Measurements from ENCODE around the gene YOD1. TPM values are rescaled to one million over a fixed set of nuclear protein-coding genes. Genes with fewer than 3 reads are reported as not detected.

YOD1 gene
- total RNA-seq, 1 donor from 2014 or later, result 10.8 TPM

GRCh38 chr1:207069858-207070506, 19.0 kb upstream of the YOD1 start:
- intact Hi-C loops (cut with micrococcal nuclease), result no loop called here
- Mint-ChIP-seq H3K4me3 (no peak overlapping the region), H3K36me3 (ENCODE audit: low read depth) (peaks cover 61% of the 10 kb centered on the region), H3K27me3 (no peaks in the 10 kb centered on the region), H3K27ac (no peak overlapping the region), H3K4me1 (peaks cover 22% of the 10 kb centered on the region), H3K9me3 (no peaks in the 10 kb centered on the region)
- ChIA-PET CTCF (interaction anchor here (0.7 to 2.9 kb wide), 2 partner anchors 15 to 336 kb away, joined by 3 to 9 read pairs; no protein-coding TSS in a partner anchor), POLR2A (no interaction called here)
- ATAC-seq (ENCODE audit: low read depth), result peak; percentile 45
- no peak for DNase-seq
- TF ChIP-seq CTCF (IDR thresholded peaks at IDR 0.05), result no peak

- intact Hi-C loops (cut with micrococcal nuclease), result no loop called here
- peaks cover 64% of the 10 kb centered on the region for H3K36me3 Mint-ChIP-seq (ENCODE audit: low read depth)
- no peaks in the 10 kb centered on the region for H3K9me3 Mint-ChIP-seq
- no peaks in the 10 kb centered on the region for H3K27me3 Mint-ChIP-seq
- H3K27ac Mint-ChIP-seq, result peak overlapping the region; percentile 27
- CTCF ChIA-PET, result interaction anchor here (0.9 to 2.9 kb wide), 3 partner anchors 10 to 337 kb away, joined by 3 to 9 read pairs (median 3); no protein-coding TSS in a partner anchor
- DNase-seq (no peak), ATAC-seq (ENCODE audit: low read depth) (no peak)
- TF ChIP-seq CTCF (IDR thresholded peaks at IDR 0.05), result no peak
- peaks cover 22% of the 10 kb centered on the region for H3K4me1 Mint-ChIP-seq
- POLR2A ChIA-PET, result no interaction called here
- H3K4me3 Mint-ChIP-seq, result no peak overlapping the region
Observed at GRCh38 chr1:207069061-207069460, 18.1 kb upstream of the YOD1 start.

- H3K27ac Mint-ChIP-seq, result no peak overlapping the region
- H3K4me3 Mint-ChIP-seq, result no peak overlapping the region
- no peak for ATAC-seq (ENCODE audit: low read depth)
- ChIA-PET CTCF (interaction anchor here (1.6 kb wide), 1 partner anchor 17 kb away, joined by 3 read pairs; no protein-coding TSS in a partner anchor), POLR2A (no interaction called here)
- no peaks in the 10 kb centered on the region for H3K27me3 Mint-ChIP-seq
- no peak for TF ChIP-seq CTCF (IDR thresholded peaks at IDR 0.05)
- peaks cover 71% of the 10 kb centered on the region for H3K36me3 Mint-ChIP-seq (ENCODE audit: low read depth)
- no peak for DNase-seq
- H3K4me1 Mint-ChIP-seq, result peaks cover 22% of the 10 kb centered on the region
- intact Hi-C loops (cut with micrococcal nuclease), result no loop called here
- H3K9me3 Mint-ChIP-seq, result no peaks in the 10 kb centered on the region
Observed at GRCh38 chr1:207067665-207068064, 16.7 kb upstream of the YOD1 start.

- intact Hi-C loops (cut with micrococcal nuclease), result no loop called here
- no peak for TF ChIP-seq CTCF (IDR thresholded peaks at IDR 0.05)
- H3K27ac Mint-ChIP-seq, result no peak overlapping the region
- no peaks in the 10 kb centered on the region for H3K9me3 Mint-ChIP-seq
- DNase-seq (no peak), ATAC-seq (ENCODE audit: low read depth) (no peak)
- CTCF ChIA-PET, result no interaction called here
- H3K4me3 Mint-ChIP-seq, result no peak overlapping the region
- peaks cover 22% of the 10 kb centered on the region for H3K4me1 Mint-ChIP-seq
- POLR2A ChIA-PET, result no interaction called here
- no peaks in the 10 kb centered on the region for H3K27me3 Mint-ChIP-seq
- peaks cover 71% of the 10 kb centered on the region for H3K36me3 Mint-ChIP-seq (ENCODE audit: low read depth)
Observed at GRCh38 chr1:207067185-207067584, 16.2 kb upstream of the YOD1 start.

- POLR2A ChIA-PET, result interaction anchor here (0.7 kb wide), 1 partner anchor 8 kb away, joined by 3 read pairs; no protein-coding TSS in a partner anchor
- H3K4me3 Mint-ChIP-seq, result no peak overlapping the region
- CTCF ChIA-PET, result interaction anchor here (1.4 kb wide), 1 partner anchor 11 kb away, joined by 3 read pairs; no protein-coding TSS in a partner anchor
- H3K36me3 Mint-ChIP-seq (ENCODE audit: low read depth), result peaks cover 75% of the 10 kb centered on the region
- TF ChIP-seq CTCF (IDR thresholded peaks at IDR 0.05), result no peak
- ATAC-seq (ENCODE audit: low read depth) (no peak), DNase-seq (no peak)
- no peak overlapping the region for H3K27ac Mint-ChIP-seq
- H3K4me1 Mint-ChIP-seq, result peaks cover 4% of the 10 kb centered on the region
- intact Hi-C loops (cut with micrococcal nuclease), result no loop called here
- H3K27me3 Mint-ChIP-seq, result no peaks in the 10 kb centered on the region
- H3K9me3 Mint-ChIP-seq, result no peaks in the 10 kb centered on the region
Observed at GRCh38 chr1:207064561-207064960, 13.6 kb upstream of the YOD1 start.
